Measurements from ENCODE around the gene CALML6. TPM values are rescaled to one million over a fixed set of nuclear protein-coding genes. Genes with fewer than 3 reads are reported as not detected.

Gene CALML6
- total RNA-seq, 2 experiments from 2014 or later: 0.41 to 0.86 TPM

GRCh38 chr1:1959840-1960479, 44.9 kb downstream of the CALML6 start:
- CTCF ChIA-PET: interaction anchor here (0.5 to 3.8 kb wide), 16 partner anchors 10 to 316 kb away, joined by 3 to 52 read pairs (median 3); no protein-coding TSS in a partner anchor
- Mint-ChIP-seq H3K9me3 (peaks cover under 1% of the 10 kb centered on the region), H3K36me3 (ENCODE audit: low read depth) (no peaks in the 10 kb centered on the region), H3K4me1 (ENCODE audit: low read depth) (peaks cover 8% of the 10 kb centered on the region), H3K27me3 (ENCODE audit: low read depth) (peaks cover 20% of the 10 kb centered on the region), H3K27ac (no peak overlapping the region), H3K4me3 (no peak overlapping the region)
- peak; percentile 88 for DNase-seq
- intact Hi-C loops (cut with micrococcal nuclease): loop anchor here (1.0 to 10.0 kb wide), 3 partner anchors 85 to 205 kb away; no protein-coding TSS in a partner anchor

- Mint-ChIP-seq H3K9me3 (no peaks in the 10 kb centered on the region), H3K4me1 (ENCODE audit: low read depth) (peaks cover 8% of the 10 kb centered on the region), H3K4me3 (no peak overlapping the region), H3K36me3 (ENCODE audit: low read depth) (no peaks in the 10 kb centered on the region), H3K27ac (no peak overlapping the region), H3K27me3 (ENCODE audit: low read depth) (peaks cover 20% of the 10 kb centered on the region)
- CTCF ChIA-PET: interaction anchor here (0.7 to 3.8 kb wide), 12 partner anchors 11 to 215 kb away, joined by 3 to 52 read pairs (median 3); no protein-coding TSS in a partner anchor
- intact Hi-C loops (cut with micrococcal nuclease): loop anchor here (1.0 kb wide), 2 partner anchors 85 to 180 kb away; no protein-coding TSS in a partner anchor
- DNase-seq: no peak
These were observed 45.6 kb downstream of the CALML6 start for GRCh38 chr1:1960480-1961196.

- no peak for DNase-seq
- Mint-ChIP-seq H3K9me3 (no peaks in the 10 kb centered on the region), H3K36me3 (ENCODE audit: low read depth) (no peaks in the 10 kb centered on the region), H3K4me1 (ENCODE audit: low read depth) (peaks cover 8% of the 10 kb centered on the region), H3K4me3 (no peak overlapping the region), H3K27ac (no peak overlapping the region), H3K27me3 (ENCODE audit: low read depth) (peaks cover 20% of the 10 kb centered on the region)
- CTCF ChIA-PET: interaction anchor here (1.1 kb wide), 1 partner anchor 18 kb away, joined by 3 read pairs; no protein-coding TSS in a partner anchor
- intact Hi-C loops (cut with micrococcal nuclease): no loop called here
These were observed 47.7 kb downstream of the CALML6 start for GRCh38 chr1:1962752-1963151.

- no peak for DNase-seq
- Mint-ChIP-seq H3K4me1 (ENCODE audit: low read depth) (peaks cover 8% of the 10 kb centered on the region), H3K9me3 (no peaks in the 10 kb centered on the region), H3K36me3 (ENCODE audit: low read depth) (no peaks in the 10 kb centered on the region), H3K27me3 (ENCODE audit: low read depth) (peaks cover 20% of the 10 kb centered on the region), H3K4me3 (no peak overlapping the region), H3K27ac (no peak overlapping the region)
- CTCF ChIA-PET: interaction anchor here (1.1 kb wide), 1 partner anchor 19 kb away, joined by 3 read pairs; no protein-coding TSS in a partner anchor
- intact Hi-C loops (cut with micrococcal nuclease): no loop called here
These were observed 48.5 kb downstream of the CALML6 start for GRCh38 chr1:1963570-1963969.

- Mint-ChIP-seq H3K27ac (no peak overlapping the region), H3K4me1 (ENCODE audit: low read depth) (peaks cover 4% of the 10 kb centered on the region), H3K27me3 (ENCODE audit: low read depth) (peaks cover 14% of the 10 kb centered on the region), H3K4me3 (no peak overlapping the region), H3K36me3 (ENCODE audit: low read depth) (no peaks in the 10 kb centered on the region), H3K9me3 (no peaks in the 10 kb centered on the region)
- intact Hi-C loops (cut with micrococcal nuclease): no loop called here
- CTCF ChIA-PET: no interaction called here
- no peak for DNase-seq
These were observed 49.8 kb downstream of the CALML6 start for GRCh38 chr1:1964811-1965210.

GRCh38 chr1:1965546-1965945, 50.5 kb downstream of the CALML6 start:
- Mint-ChIP-seq H3K27me3 (ENCODE audit: low read depth) (peaks cover 12% of the 10 kb centered on the region), H3K4me1 (ENCODE audit: low read depth) (no peaks in the 10 kb centered on the region), H3K36me3 (ENCODE audit: low read depth) (no peaks in the 10 kb centered on the region), H3K4me3 (no peak overlapping the region), H3K9me3 (no peaks in the 10 kb centered on the region), H3K27ac (no peak overlapping the region)
- CTCF ChIA-PET: no interaction called here
- intact Hi-C loops (cut with micrococcal nuclease): no loop called here
- no peak for DNase-seq

- intact Hi-C loops (cut with micrococcal nuclease): no loop called here
- peaks cover 4% of the 10 kb centered on the region for H3K9me3 Mint-ChIP-seq
- CTCF ChIA-PET: no interaction called here
- no peaks in the 10 kb centered on the region for H3K36me3 Mint-ChIP-seq (ENCODE audit: low read depth)
- peaks cover 6% of the 10 kb centered on the region for H3K27me3 Mint-ChIP-seq (ENCODE audit: low read depth)
- H3K4me3 Mint-ChIP-seq: no peak overlapping the region
- no peak overlapping the region for H3K27ac Mint-ChIP-seq
- DNase-seq: no peak
- H3K4me1 Mint-ChIP-seq (ENCODE audit: low read depth): no peaks in the 10 kb centered on the region
These were observed 51.1 kb downstream of the CALML6 start for GRCh38 chr1:1966071-1966740.

Other genes with a start within 250 kb of the CALML6 start
- gene SLC35E2B, start 222.5 kb upstream of the CALML6 start, total RNA-seq: 10 to 100 TPM; 21.9 to 25.6 TPM
- 10 to 100 TPM; 58.0 to 60.3 TPM for gene CDK11A, start 190.9 kb upstream of the CALML6 start, total RNA-seq
- 10 to 100 TPM; 42.1 to 43.6 TPM for gene NADK, start 136.8 kb upstream of the CALML6 start, total RNA-seq
- gene GNB1, start 24.2 kb upstream of the CALML6 start, total RNA-seq: 100 to 1,000 TPM; 326 to 351 TPM
- under 1 TPM in 1 of 2 experiments, not detected in 1; 0.99 TPM for gene TMEM52, start 4.0 kb downstream of the CALML6 start, total RNA-seq
- not detected for gene CFAP74, start 88.5 kb downstream of the CALML6 start, total RNA-seq
- gene GABRD, start 104.1 kb downstream of the CALML6 start, total RNA-seq: not detected
- 1 to 10 TPM; 6.8 to 7.0 TPM for gene PRKCZ, start 135.2 kb downstream of the CALML6 start, total RNA-seq